ENCODE results near the gene ZNF367.

Gene ZNF367

DNA sequence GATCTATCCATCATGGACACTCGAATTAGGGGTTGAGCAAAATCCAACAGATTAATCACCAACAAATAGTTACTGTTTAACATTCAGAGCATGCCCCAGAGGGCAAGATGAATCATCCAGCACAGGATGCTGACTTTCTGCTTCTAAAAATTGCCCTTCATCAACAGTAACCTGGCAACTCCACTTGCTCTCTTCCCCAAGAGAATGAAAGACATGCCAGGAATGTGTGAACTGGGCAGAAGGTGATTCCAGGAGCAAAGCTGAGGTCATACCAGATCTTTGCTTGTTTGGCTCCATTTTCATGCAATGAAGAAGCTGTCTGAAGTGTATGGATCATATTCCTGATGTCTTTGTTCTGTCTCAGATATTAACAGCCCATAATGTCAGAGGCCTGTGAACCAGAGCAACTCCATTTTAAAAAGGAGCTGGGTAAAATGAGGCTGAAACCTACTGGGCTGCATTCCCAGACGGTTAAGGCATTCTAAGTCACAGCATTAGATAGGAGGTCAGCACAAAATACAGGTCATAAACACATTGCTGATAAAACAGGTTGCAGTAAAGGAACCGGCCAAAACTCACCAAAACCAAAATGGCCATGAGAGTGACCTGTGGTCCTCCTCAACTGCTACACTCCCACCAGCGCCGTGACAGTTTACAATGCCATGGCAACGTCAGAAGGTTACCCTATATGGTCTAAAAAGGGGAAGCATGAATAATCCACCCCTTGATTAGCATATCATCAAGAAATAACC lies 2.5 kb upstream of the ZNF367 start:
- Histone ChIP-seq H3K36me3 (replicated peaks; ENCODE audit: low read depth, low read length) (peaks cover 9% of the 10 kb centered on the region), H3K9me3 (ENCODE audit: insufficient read depth, low read length) (no peaks in the 10 kb centered on the region), H3K4me3 (ENCODE audit: low read length) (peak overlapping the region; percentile 89), H2AFZ (ENCODE audit: low read depth, low read length) (no peak overlapping the region), H3K4me1 (ENCODE audit: low read length) (peaks cover 30% of the 10 kb centered on the region), H3K79me2 (ENCODE audit: low read length) (peaks cover 26% of the 10 kb centered on the region), H3K27ac (ENCODE audit: low read length) (peak overlapping the region; percentile 97), H4K20me1 (ENCODE audit: insufficient read depth, low read length) (peaks cover 14% of the 10 kb centered on the region), H3K4me2 (ENCODE audit: low read length) (peak overlapping the region; percentile 89), H3K27me3 (ENCODE audit: low read depth, low read length) (no peaks in the 10 kb centered on the region), H3K9ac (ENCODE audit: low read length) (peak overlapping the region; percentile 86)
- TF ChIP-seq, protein P1, sequence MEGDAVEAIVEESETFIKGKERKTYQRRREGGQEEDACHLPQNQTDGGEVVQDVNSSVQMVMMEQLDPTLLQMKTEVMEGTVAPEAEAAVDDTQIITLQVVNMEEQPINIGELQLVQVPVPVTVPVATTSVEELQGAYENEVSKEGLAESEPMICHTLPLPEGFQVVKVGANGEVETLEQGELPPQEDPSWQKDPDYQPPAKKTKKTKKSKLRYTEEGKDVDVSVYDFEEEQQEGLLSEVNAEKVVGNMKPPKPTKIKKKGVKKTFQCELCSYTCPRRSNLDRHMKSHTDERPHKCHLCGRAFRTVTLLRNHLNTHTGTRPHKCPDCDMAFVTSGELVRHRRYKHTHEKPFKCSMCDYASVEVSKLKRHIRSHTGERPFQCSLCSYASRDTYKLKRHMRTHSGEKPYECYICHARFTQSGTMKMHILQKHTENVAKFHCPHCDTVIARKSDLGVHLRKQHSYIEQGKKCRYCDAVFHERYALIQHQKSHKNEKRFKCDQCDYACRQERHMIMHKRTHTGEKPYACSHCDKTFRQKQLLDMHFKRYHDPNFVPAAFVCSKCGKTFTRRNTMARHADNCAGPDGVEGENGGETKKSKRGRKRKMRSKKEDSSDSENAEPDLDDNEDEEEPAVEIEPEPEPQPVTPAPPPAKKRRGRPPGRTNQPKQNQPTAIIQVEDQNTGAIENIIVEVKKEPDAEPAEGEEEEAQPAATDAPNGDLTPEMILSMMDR (IDR thresholded peaks at IDR 0.05; ENCODE audit: low read depth, low read length): no peak
- TF ChIP-seq EZH2phosphoT487 (IDR thresholded peaks at IDR 0.05; ENCODE audit: low read depth): no peak

GRCh38 chr9:96419691-96419969 lies 1.5 kb upstream of the ZNF367 start:
- peak overlapping the region; percentile 89 for H3K4me3 ChIP-seq (ENCODE audit: low read length)

GRCh38 chr9:96418920-96419690 lies 935 bp upstream of the ZNF367 start:
- H3K4me3 ChIP-seq (ENCODE audit: low read length): peak overlapping the region; percentile 89
- H3K79me2 ChIP-seq (ENCODE audit: low read length): peaks cover 42% of the 10 kb centered on the region
- H3K36me3 ChIP-seq (replicated peaks; ENCODE audit: low read depth, low read length): peaks cover 10% of the 10 kb centered on the region
- no peaks in the 10 kb centered on the region for H3K9me3 ChIP-seq (ENCODE audit: insufficient read depth, low read length)
- peak overlapping the region; percentile 89 for H3K4me2 ChIP-seq (ENCODE audit: low read length)
- no peaks in the 10 kb centered on the region for H3K27me3 ChIP-seq (ENCODE audit: low read depth, low read length)
- H2AFZ ChIP-seq (ENCODE audit: low read depth, low read length): peak overlapping the region; percentile 44; the same call in 1 of the 2 replicates
- H4K20me1 ChIP-seq (ENCODE audit: insufficient read depth, low read length): peaks cover 24% of the 10 kb centered on the region
- H3K9ac ChIP-seq (ENCODE audit: low read length): peak overlapping the region; percentile 86
- peak overlapping the region; percentile 97 for H3K27ac ChIP-seq (ENCODE audit: low read length)
- H3K4me1 ChIP-seq (ENCODE audit: low read length): peaks cover 39% of the 10 kb centered on the region
- TF ChIP-seq, protein P1 (IDR thresholded peaks at IDR 0.05; ENCODE audit: low read depth, low read length): no peak
- TF ChIP-seq EZH2phosphoT487 (IDR thresholded peaks at IDR 0.05; ENCODE audit: low read depth): no peak

More at GRCh38 chr9:96419691-96419969, 1.5 kb upstream of the ZNF367 start:
- peaks cover 19% of the 10 kb centered on the region for H4K20me1 ChIP-seq (ENCODE audit: insufficient read depth, low read length)
- peak overlapping the region; percentile 97 for H3K27ac ChIP-seq (ENCODE audit: low read length)
- TF ChIP-seq, protein P1 (IDR thresholded peaks at IDR 0.05; ENCODE audit: low read depth, low read length): no peak
- TF ChIP-seq EZH2phosphoT487 (IDR thresholded peaks at IDR 0.05; ENCODE audit: low read depth): no peak
- H3K36me3 ChIP-seq (replicated peaks; ENCODE audit: low read depth, low read length): peaks cover 10% of the 10 kb centered on the region
- H3K4me1 ChIP-seq (ENCODE audit: low read length): peaks cover 34% of the 10 kb centered on the region
- H3K9ac ChIP-seq (ENCODE audit: low read length): peak overlapping the region; percentile 86
- no peak overlapping the region; the same call in 1 of the 2 replicates for H2AFZ ChIP-seq (ENCODE audit: low read depth, low read length)
- peak overlapping the region; percentile 89 for H3K4me2 ChIP-seq (ENCODE audit: low read length)
- H3K79me2 ChIP-seq (ENCODE audit: low read length): peaks cover 37% of the 10 kb centered on the region
- no peaks in the 10 kb centered on the region for H3K9me3 ChIP-seq (ENCODE audit: insufficient read depth, low read length)
- no peaks in the 10 kb centered on the region for H3K27me3 ChIP-seq (ENCODE audit: low read depth, low read length)

- H3K4me1 ChIP-seq (ENCODE audit: low read length): peaks cover 54% of the 10 kb centered on the region
- H3K27me3 ChIP-seq (ENCODE audit: low read depth, low read length): no peaks in the 10 kb centered on the region
- H3K36me3 ChIP-seq (replicated peaks; ENCODE audit: low read depth, low read length): peaks cover 10% of the 10 kb centered on the region
- H3K9me3 ChIP-seq (ENCODE audit: insufficient read depth, low read length): no peaks in the 10 kb centered on the region
- H2AFZ ChIP-seq (ENCODE audit: low read depth, low read length): no peak overlapping the region
- H3K4me3 ChIP-seq (ENCODE audit: low read length): peak overlapping the region; percentile 89
- peaks cover 38% of the 10 kb centered on the region for H4K20me1 ChIP-seq (ENCODE audit: insufficient read depth, low read length)
- H3K9ac ChIP-seq (ENCODE audit: low read length): peak overlapping the region; percentile 97
- TF ChIP-seq EZH2phosphoT487 (IDR thresholded peaks at IDR 0.05; ENCODE audit: low read depth): no peak
- TF ChIP-seq, protein P1 (IDR thresholded peaks at IDR 0.05; ENCODE audit: low read depth, low read length): no peak
- H3K79me2 ChIP-seq (ENCODE audit: low read length): peaks cover 56% of the 10 kb centered on the region
- peak overlapping the region; percentile 73 for H3K4me2 ChIP-seq (ENCODE audit: low read length)
- H3K27ac ChIP-seq (ENCODE audit: low read length): peak overlapping the region; percentile 97
Observed at GRCh38 chr9:96417661-96418082, 498 bp downstream of the ZNF367 start.
